Adipocyte (in vitro differentiated cells): Measurements from ENCODE around the gene KDM4C.

ENCODE experiments used
- DNase-seq: peaks from one replicate; pipeline ENCODE4 v3.0.0-alpha.2; 2015; ENCODE audit warnings: low read depth
- H3K27me3 ChIP-seq: replicated peaks from 2 replicates; pipeline ENCODE4 v1.7.0; 2013; ENCODE audit warnings: mild to moderate bottlenecking, low read length, moderate library complexity; ENCODE audit not compliant: control insufficient read depth, insufficient read depth
- H3K36me3 ChIP-seq: 2 replicates; pipeline ENCODE4 v1.7.0; 2013; ENCODE audit warnings: low read length, mild to moderate bottlenecking, moderate library complexity; ENCODE audit not compliant: control insufficient read depth, insufficient read depth, severe bottlenecking
- H3K4me1 ChIP-seq: 2 replicates; pipeline ENCODE4 v1.7.0; 2013; ENCODE audit warnings: mild to moderate bottlenecking, low read length, moderate library complexity; ENCODE audit not compliant: control insufficient read depth, insufficient read depth
- H3K4me3 ChIP-seq: 2 replicates; pipeline ENCODE4 v1.7.0; 2013; ENCODE audit warnings: mild to moderate bottlenecking, low read length, moderate library complexity
- H3K9ac ChIP-seq: 2 replicates; pipeline ENCODE4 v1.7.0; 2013; ENCODE audit warnings: mild to moderate bottlenecking, low read length, moderate library complexity
- H3K9me3 ChIP-seq: 2 replicates; pipeline ENCODE4 v1.7.0; 2013; ENCODE audit warnings: mild to moderate bottlenecking, low read length, moderate library complexity; ENCODE audit not compliant: control insufficient read depth

KDM4C gene

GRCh38 chr9:7209016-7209715, 451.4 kb downstream of the KDM4C start:
- no peak overlapping the region for H3K9ac ChIP-seq
- H3K27me3 ChIP-seq = peaks cover 40% of the 10 kb centered on the region
- H3K9me3 ChIP-seq = no peaks in the 10 kb centered on the region
- no peak overlapping the region for H3K4me3 ChIP-seq
- no peaks in the 10 kb centered on the region for H3K36me3 ChIP-seq
- DNase-seq = no peak
- H3K4me1 ChIP-seq = no peaks in the 10 kb centered on the region

- no peaks in the 10 kb centered on the region for H3K9me3 ChIP-seq
- H3K36me3 ChIP-seq = no peaks in the 10 kb centered on the region
- H3K4me3 ChIP-seq = no peak overlapping the region
- H3K27me3 ChIP-seq = peaks cover 32% of the 10 kb centered on the region
- no peak overlapping the region for H3K9ac ChIP-seq
- DNase-seq = no peak
- no peaks in the 10 kb centered on the region for H3K4me1 ChIP-seq
Measured at GRCh38 chr9:7209990-7210389, 452.2 kb downstream of the KDM4C start.

- no peaks in the 10 kb centered on the region for H3K36me3 ChIP-seq
- no peaks in the 10 kb centered on the region for H3K9me3 ChIP-seq
- H3K9ac ChIP-seq = no peak overlapping the region
- peaks cover 23% of the 10 kb centered on the region for H3K27me3 ChIP-seq
- DNase-seq = no peak
- no peak overlapping the region for H3K4me3 ChIP-seq
- H3K4me1 ChIP-seq = peaks cover 4% of the 10 kb centered on the region
Measured at GRCh38 chr9:7210854-7211637, 453.3 kb downstream of the KDM4C start.

- Histone ChIP-seq H3K9me3 (no peaks in the 10 kb centered on the region), H3K4me3 (no peak overlapping the region), H3K36me3 (no peaks in the 10 kb centered on the region), H3K27me3 (peaks cover 20% of the 10 kb centered on the region), H3K4me1 (peaks cover 9% of the 10 kb centered on the region), H3K9ac (no peak overlapping the region)
- no peak for DNase-seq
Measured at GRCh38 chr9:7211657-7212056, 453.9 kb downstream of the KDM4C start.

GRCh38 chr9:7212101-7212500, 454.3 kb downstream of the KDM4C start:
- Histone ChIP-seq H3K9ac (no peak overlapping the region), H3K27me3 (peaks cover 20% of the 10 kb centered on the region), H3K4me1 (peaks cover 10% of the 10 kb centered on the region), H3K4me3 (no peak overlapping the region), H3K36me3 (no peaks in the 10 kb centered on the region), H3K9me3 (no peaks in the 10 kb centered on the region)
- no peak for DNase-seq

GRCh38 chr9:7216004-7216841, 458.4 kb downstream of the KDM4C start:
- Histone ChIP-seq H3K27me3 (peaks cover 12% of the 10 kb centered on the region), H3K9me3 (no peaks in the 10 kb centered on the region), H3K9ac (no peak overlapping the region), H3K4me3 (no peak overlapping the region), H3K4me1 (peaks cover 10% of the 10 kb centered on the region), H3K36me3 (no peaks in the 10 kb centered on the region)
- no peak for DNase-seq

- Histone ChIP-seq H3K27me3 (peaks cover 47% of the 10 kb centered on the region), H3K4me3 (no peak overlapping the region), H3K9ac (no peak overlapping the region), H3K36me3 (no peaks in the 10 kb centered on the region), H3K4me1 (no peaks in the 10 kb centered on the region), H3K9me3 (no peaks in the 10 kb centered on the region)
- DNase-seq = no peak
Measured at GRCh38 chr9:7223981-7224380, 466.2 kb downstream of the KDM4C start.
